Measurements from ENCODE around the gene AAK1. TPM values are rescaled to one million over a fixed set of nuclear protein-coding genes. Genes with fewer than 3 reads are reported as not detected.

Gene AAK1
- total RNA-seq, 1 experiment from 2014 or later = 40.5 TPM

DNA sequence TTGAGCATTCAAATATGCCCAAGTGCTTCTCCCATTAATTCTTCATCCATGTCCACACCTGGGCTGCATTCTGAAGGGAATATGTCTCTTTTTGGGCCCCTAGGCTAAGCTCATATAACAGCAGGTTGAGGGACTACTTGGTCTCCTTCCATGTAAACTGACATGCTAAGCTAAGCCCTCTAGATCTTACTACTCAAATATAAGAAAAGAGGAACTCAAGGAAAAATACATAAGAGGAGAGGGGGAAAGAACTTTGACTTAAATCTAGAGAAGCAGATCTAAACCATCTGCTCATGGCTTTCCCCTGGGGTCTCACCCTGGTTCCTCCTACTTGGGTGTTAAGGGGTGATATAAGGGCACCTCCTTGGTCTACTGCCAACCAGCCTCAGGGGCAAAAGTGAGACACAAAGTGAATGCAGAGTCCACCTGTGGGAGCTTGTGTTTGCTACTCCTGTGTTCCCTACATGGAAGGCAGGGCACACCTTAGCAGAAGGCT, 186.5 kb downstream of the AAK1 start:
- H3K36me3 ChIP-seq (ENCODE audit: insufficient read depth, low read length, poor library complexity, severe bottlenecking) = no peaks in the 10 kb centered on the region

DNA sequence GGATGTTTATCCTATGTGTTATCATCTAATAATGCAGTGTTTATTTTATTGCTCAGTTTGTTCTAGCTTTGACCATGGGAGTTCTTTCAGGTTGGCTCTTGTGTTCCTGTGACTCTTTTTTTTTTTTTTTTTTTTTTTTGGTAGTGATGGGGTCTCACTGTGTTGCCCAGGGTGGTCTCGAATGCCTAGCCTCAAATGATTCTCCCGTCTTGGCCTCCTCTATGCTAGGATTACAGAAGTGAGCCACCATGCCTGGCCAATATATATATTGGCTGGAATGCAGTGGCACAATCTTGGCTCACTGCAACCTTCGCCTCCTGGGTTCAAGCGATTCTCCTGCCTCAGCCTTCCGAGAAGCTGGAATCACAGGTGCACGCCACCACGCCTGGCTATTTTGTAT, 187.4 kb downstream of the AAK1 start:
- H3K36me3 ChIP-seq (ENCODE audit: insufficient read depth, low read length, poor library complexity, severe bottlenecking) = no peaks in the 10 kb centered on the region
- intact Hi-C loops (cut with micrococcal nuclease; ENCODE audit: unreplicated experiment) = no loop called here
- TF ChIP-seq, protein P1, sequence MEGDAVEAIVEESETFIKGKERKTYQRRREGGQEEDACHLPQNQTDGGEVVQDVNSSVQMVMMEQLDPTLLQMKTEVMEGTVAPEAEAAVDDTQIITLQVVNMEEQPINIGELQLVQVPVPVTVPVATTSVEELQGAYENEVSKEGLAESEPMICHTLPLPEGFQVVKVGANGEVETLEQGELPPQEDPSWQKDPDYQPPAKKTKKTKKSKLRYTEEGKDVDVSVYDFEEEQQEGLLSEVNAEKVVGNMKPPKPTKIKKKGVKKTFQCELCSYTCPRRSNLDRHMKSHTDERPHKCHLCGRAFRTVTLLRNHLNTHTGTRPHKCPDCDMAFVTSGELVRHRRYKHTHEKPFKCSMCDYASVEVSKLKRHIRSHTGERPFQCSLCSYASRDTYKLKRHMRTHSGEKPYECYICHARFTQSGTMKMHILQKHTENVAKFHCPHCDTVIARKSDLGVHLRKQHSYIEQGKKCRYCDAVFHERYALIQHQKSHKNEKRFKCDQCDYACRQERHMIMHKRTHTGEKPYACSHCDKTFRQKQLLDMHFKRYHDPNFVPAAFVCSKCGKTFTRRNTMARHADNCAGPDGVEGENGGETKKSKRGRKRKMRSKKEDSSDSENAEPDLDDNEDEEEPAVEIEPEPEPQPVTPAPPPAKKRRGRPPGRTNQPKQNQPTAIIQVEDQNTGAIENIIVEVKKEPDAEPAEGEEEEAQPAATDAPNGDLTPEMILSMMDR (conservative IDR thresholded peaks at IDR 0.05; ENCODE audit: low read depth, low read length) = no peak
- no peak overlapping the region for H3K4me3 ChIP-seq (ENCODE audit: low read depth, low read length, poor library complexity, severe bottlenecking)
- ChIA-PET CTCF (no interaction called here), POLR2A (ENCODE audit: low non-redundant PET) (no interaction called here)
- no peak for DNase-seq (ENCODE audit: low spot score)
- BruUV-seq (replicated peaks) = no TSS peak
- H3K27me3 ChIP-seq (replicated peaks; ENCODE audit: insufficient read depth, low read depth, low read length, poor library complexity) = no peaks in the 10 kb centered on the region
- no peaks in the 10 kb centered on the region for H3K9me3 ChIP-seq (ENCODE audit: low read depth, low read length, poor library complexity, severe bottlenecking)
- H3K4me1 ChIP-seq (ENCODE audit: insufficient read depth, low read length, poor library complexity, severe bottlenecking) = no peaks in the 10 kb centered on the region
- H3K27ac ChIP-seq (ENCODE audit: low read depth, low read length, poor library complexity, severe bottlenecking) = no peak overlapping the region

More for the DNA sequence above, 186.5 kb downstream of the AAK1 start:
- no peak for DNase-seq (ENCODE audit: low spot score)
- no peaks in the 10 kb centered on the region for H3K4me1 ChIP-seq (ENCODE audit: insufficient read depth, low read length, poor library complexity, severe bottlenecking)
- POLR2A ChIA-PET (ENCODE audit: low non-redundant PET) = no interaction called here
- TF ChIP-seq, protein P1 (conservative IDR thresholded peaks at IDR 0.05; ENCODE audit: low read depth, low read length) = no peak
- no peak for TF ChIP-seq EZH2 (IDR thresholded peaks at IDR 0.05; ENCODE audit: borderline replicate concordance, low read depth, low read length, poor library complexity, severe bottlenecking)
- no peak overlapping the region for H3K27ac ChIP-seq (ENCODE audit: low read depth, low read length, poor library complexity, severe bottlenecking)
- CTCF ChIA-PET = no interaction called here
- H3K4me3 ChIP-seq (ENCODE audit: low read depth, low read length, poor library complexity, severe bottlenecking) = no peak overlapping the region
- H3K27me3 ChIP-seq (replicated peaks; ENCODE audit: insufficient read depth, low read depth, low read length, poor library complexity) = no peaks in the 10 kb centered on the region
- intact Hi-C loops (cut with micrococcal nuclease; ENCODE audit: unreplicated experiment) = no loop called here
- no TSS peak for BruUV-seq (replicated peaks)
- no peaks in the 10 kb centered on the region for H3K9me3 ChIP-seq (ENCODE audit: low read depth, low read length, poor library complexity, severe bottlenecking)

DNA sequence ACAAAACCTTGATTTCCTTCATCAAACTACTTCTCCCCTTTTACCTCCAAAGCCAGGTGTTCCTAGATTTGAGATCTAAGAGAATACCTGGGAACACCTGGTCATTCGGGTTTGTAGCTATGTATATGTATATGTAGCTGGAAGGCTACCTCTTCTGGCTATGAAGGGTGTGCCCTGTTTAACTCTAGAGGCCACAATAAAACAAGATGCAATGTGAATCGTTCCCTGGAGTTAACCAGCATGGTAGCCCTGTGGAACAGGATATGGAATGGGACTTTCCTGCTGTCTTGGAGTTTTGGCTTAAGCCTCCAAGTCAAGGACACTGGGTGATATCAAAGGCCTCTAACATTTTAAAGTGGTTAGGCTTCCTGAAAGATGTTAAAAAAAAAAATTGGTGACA, 188.6 kb downstream of the AAK1 start:
- no peak for DNase-seq (ENCODE audit: low spot score)
- BruUV-seq (replicated peaks) = no TSS peak
- intact Hi-C loops (cut with micrococcal nuclease; ENCODE audit: unreplicated experiment) = no loop called here
- POLR2A ChIA-PET (ENCODE audit: low non-redundant PET) = interaction anchor here (0.5 kb wide), 1 partner anchor 617 kb away, joined by 7 read pairs; no protein-coding TSS in a partner anchor
- CTCF ChIA-PET = no interaction called here
- no peaks in the 10 kb centered on the region for H3K4me1 ChIP-seq (ENCODE audit: insufficient read depth, low read length, poor library complexity, severe bottlenecking)
- no peaks in the 10 kb centered on the region for H3K9me3 ChIP-seq (ENCODE audit: low read depth, low read length, poor library complexity, severe bottlenecking)
- TF ChIP-seq, protein P1 (conservative IDR thresholded peaks at IDR 0.05; ENCODE audit: low read depth, low read length) = no peak
- no peak for TF ChIP-seq EZH2 (IDR thresholded peaks at IDR 0.05; ENCODE audit: borderline replicate concordance, low read depth, low read length, poor library complexity, severe bottlenecking)
- no peaks in the 10 kb centered on the region for H3K36me3 ChIP-seq (ENCODE audit: insufficient read depth, low read length, poor library complexity, severe bottlenecking)
- no peak overlapping the region for H3K27ac ChIP-seq (ENCODE audit: low read depth, low read length, poor library complexity, severe bottlenecking)
- H3K4me3 ChIP-seq (ENCODE audit: low read depth, low read length, poor library complexity, severe bottlenecking) = no peak overlapping the region
- H3K27me3 ChIP-seq (replicated peaks; ENCODE audit: insufficient read depth, low read depth, low read length, poor library complexity) = no peaks in the 10 kb centered on the region

Measured in A673 (cell line).